Activated CD8-positive, alpha-beta T cell treated with anti-CD3 and anti-CD28 coated beads for 36 hours (primary cell): ENCODE data around the gene EPS15. TPM values are rescaled to one million over a fixed set of nuclear protein-coding genes. Genes with fewer than 3 reads are reported as not detected.
A peak's percentile ranks its signal among the peaks of the same experiment; 100 is the strongest.
"Not testable (repeated sequence)": the region's sequence is repeated elsewhere in the genome, so short reads cannot be mapped to it uniquely, and the experiment has no call there.

Source experiments
- ATAC-seq: fragments of 200-7000 bp; cut with Tn5 transposase; one replicate; pipeline ENCODE4 v1.10.0; 2021; ENCODE audit warnings: mild to moderate bottlenecking, moderate library complexity
- CTCF ChIA-PET: fragments of 350-600 bp; sonication (Branson Sonifier 250); formaldehyde crosslinking; loops from one replicate; lab custom pipeline; 2021; ENCODE audit warnings: antibody characterized with exemption; lab: Charles Lee
- POLR2A ChIA-PET: fragments of 350-600 bp; sonication (Branson Sonifier 250); formaldehyde crosslinking; loops from one replicate; lab custom pipeline; 2021; ENCODE audit warnings: antibody characterized with exemption; lab: Charles Lee
- DNase-seq: peaks from one replicate; pipeline ENCODE4 v3.0.0-alpha.2; 2020
- H3K27ac Mint-ChIP-seq: one replicate; pipeline ENCODE4 v1.8.0; 2021; ENCODE audit warnings: mild to moderate bottlenecking, mixed read lengths
- H3K27me3 Mint-ChIP-seq: one replicate; pipeline ENCODE4 v1.8.0; 2021; ENCODE audit warnings: mixed read lengths
- H3K36me3 Mint-ChIP-seq: one replicate; pipeline ENCODE4 v1.8.0; 2021; ENCODE audit warnings: low read depth, mixed read lengths
- H3K4me1 Mint-ChIP-seq: one replicate; pipeline ENCODE4 v1.8.0; 2021; ENCODE audit warnings: low read depth, mixed read lengths
- H3K4me3 Mint-ChIP-seq: one replicate; pipeline ENCODE4 v1.8.0; 2021; ENCODE audit warnings: mild to moderate bottlenecking, moderate library complexity, mixed read lengths
- H3K9me3 Mint-ChIP-seq: one replicate; pipeline ENCODE4 v1.8.0; 2021; ENCODE audit warnings: mixed read lengths
- intact Hi-C: fragments of 100-400 bp; cut with micrococcal nuclease; formaldehyde crosslinking; loops from one replicate; pipeline ENCODE4 v1.10.0; 2022
- total RNA-seq, 2 experiments: library from RNA; stranded (reverse); gene quantifications; one replicate each; pipeline ENCODE4 v1.2.3, GENCODE V29; 2021
- TF ChIP-seq, protein P1 (sequence below): fragments of 200-600 bp; IDR thresholded peaks from one replicate; pipeline ENCODE4 v1.8.0; 2022; ENCODE audit warnings: antibody characterized with exemption, mild to moderate bottlenecking

The EPS15 gene
- total RNA-seq, 2 experiments from 2014 or later, result 56.6 to 63.6 TPM

DNA sequence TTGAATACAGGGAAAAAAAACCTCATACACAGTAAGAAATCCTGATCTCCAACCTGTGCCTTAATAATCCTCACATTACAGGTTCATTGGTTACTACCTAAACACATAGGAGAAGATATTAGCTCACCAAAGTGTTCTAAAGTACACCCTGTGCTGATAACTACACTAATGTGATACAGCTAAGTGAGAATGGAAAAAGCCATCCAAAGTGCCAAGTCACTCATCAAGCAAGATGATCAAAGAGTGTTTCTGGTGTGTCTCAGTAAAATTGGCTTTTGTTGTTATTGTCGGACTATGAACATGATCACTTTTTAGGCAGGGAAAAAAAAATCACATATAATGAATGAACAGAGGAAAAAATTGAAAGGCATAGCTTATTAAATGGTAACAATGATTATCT, 31.4 kb downstream of the EPS15 start:
- intact Hi-C loops, result no loop called here
- ATAC-seq (no peak), DNase-seq (no peak)
- Mint-ChIP-seq H3K27me3 (no peaks in the 10 kb centered on the region), H3K4me3 (no peak overlapping the region), H3K9me3 (no peaks in the 10 kb centered on the region), H3K27ac (no peak overlapping the region), H3K4me1 (peaks cover 34% of the 10 kb centered on the region), H3K36me3 (peaks cover 9% of the 10 kb centered on the region)
- ChIA-PET CTCF (interaction anchor here (1.1 kb wide), 1 partner anchor 48 kb away, joined by 3 read pairs; no protein-coding TSS in a partner anchor), POLR2A (interaction anchor here (0.9 to 1.6 kb wide), 2 partner anchors 14 to 32 kb away, joined by 3 to 4 read pairs; partner anchors contain the start of gene EPS15)
- TF ChIP-seq, protein P1, sequence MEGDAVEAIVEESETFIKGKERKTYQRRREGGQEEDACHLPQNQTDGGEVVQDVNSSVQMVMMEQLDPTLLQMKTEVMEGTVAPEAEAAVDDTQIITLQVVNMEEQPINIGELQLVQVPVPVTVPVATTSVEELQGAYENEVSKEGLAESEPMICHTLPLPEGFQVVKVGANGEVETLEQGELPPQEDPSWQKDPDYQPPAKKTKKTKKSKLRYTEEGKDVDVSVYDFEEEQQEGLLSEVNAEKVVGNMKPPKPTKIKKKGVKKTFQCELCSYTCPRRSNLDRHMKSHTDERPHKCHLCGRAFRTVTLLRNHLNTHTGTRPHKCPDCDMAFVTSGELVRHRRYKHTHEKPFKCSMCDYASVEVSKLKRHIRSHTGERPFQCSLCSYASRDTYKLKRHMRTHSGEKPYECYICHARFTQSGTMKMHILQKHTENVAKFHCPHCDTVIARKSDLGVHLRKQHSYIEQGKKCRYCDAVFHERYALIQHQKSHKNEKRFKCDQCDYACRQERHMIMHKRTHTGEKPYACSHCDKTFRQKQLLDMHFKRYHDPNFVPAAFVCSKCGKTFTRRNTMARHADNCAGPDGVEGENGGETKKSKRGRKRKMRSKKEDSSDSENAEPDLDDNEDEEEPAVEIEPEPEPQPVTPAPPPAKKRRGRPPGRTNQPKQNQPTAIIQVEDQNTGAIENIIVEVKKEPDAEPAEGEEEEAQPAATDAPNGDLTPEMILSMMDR, result no peak

DNA sequence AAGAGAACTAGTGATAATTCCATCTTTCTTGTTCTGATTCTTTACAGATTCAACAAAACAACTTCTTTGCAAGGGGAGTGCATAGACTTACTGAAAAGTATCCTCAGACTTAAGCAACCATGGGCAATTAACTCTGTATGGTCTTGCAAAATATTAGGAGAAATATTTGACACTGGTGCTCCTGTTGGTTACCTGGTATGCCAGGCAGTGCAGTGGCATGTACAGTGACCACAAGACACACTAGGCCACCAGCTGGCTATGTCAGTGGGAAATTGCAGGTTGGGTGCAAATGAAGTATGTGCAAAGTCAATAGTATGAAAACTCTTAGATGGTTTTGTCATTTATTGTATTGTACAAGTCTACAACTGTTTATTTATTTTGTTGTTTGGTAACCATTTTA, 34.5 kb downstream of the EPS15 start:
- H3K4me1 Mint-ChIP-seq, result peaks cover 13% of the 10 kb centered on the region
- TF ChIP-seq, protein P1, result no peak
- H3K4me3 Mint-ChIP-seq, result no peak overlapping the region
- H3K36me3 Mint-ChIP-seq, result peaks cover 24% of the 10 kb centered on the region
- DNase-seq (no peak), ATAC-seq (no peak)
- H3K27ac Mint-ChIP-seq, result no peak overlapping the region
- H3K9me3 Mint-ChIP-seq, result no peaks in the 10 kb centered on the region
- H3K27me3 Mint-ChIP-seq, result no peaks in the 10 kb centered on the region
- ChIA-PET POLR2A (no interaction called here), CTCF (no interaction called here)
- intact Hi-C loops, result no loop called here

- Mint-ChIP-seq H3K9me3 (peaks cover 3% of the 10 kb centered on the region), H3K4me3 (no peak overlapping the region), H3K4me1 (peaks cover 14% of the 10 kb centered on the region), H3K36me3 (peaks cover 33% of the 10 kb centered on the region), H3K27ac (no peak overlapping the region), H3K27me3 (no peaks in the 10 kb centered on the region)
- TF ChIP-seq, protein P1, result no peak
- no peak for DNase-seq
- no peak for ATAC-seq
- CTCF ChIA-PET, result no interaction called here
- intact Hi-C loops, result no loop called here
- POLR2A ChIA-PET, result no interaction called here
Measured at GRCh38 chr1:51482881-51483280, 36.2 kb downstream of the EPS15 start.

DNA sequence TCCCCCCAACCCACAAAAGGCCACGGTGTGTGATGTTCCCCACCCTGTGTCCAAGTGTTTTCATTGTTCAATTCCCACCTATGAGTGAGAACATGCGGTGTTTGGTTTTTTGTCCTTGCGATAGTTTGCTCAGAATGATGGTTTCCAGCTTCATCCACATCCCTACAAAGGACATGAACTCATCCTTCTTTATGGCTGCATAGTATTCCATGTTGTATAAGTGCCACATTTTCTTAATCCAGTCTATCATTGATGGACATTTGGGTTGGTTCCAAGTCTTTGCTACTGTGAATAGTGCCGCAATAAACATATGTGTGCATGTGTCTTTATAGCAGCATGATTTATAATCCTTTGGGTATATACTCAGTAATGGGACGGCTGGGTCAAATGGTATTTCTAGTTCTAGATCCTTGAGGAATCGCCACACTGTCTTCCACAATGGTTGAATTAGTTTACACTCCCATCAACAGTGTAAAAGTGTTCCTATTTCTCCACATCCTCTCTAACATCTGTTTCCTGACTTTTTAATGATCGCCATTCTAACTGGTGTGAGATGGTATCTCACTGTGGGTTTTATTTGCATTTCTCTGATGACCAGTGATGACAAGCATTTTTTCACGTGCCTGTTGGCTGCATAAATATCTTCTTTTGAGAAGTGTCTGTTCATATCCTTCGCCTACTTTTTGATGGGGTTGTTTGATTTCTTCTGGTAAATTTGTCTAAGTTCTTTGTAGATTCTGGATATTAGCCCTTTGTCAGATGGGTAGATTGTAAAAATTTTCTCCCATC, 44.0 kb downstream of the EPS15 start:
- H3K4me3 Mint-ChIP-seq, ATAC-seq, POLR2A ChIA-PET, DNase-seq, H3K27me3 Mint-ChIP-seq, CTCF ChIA-PET, intact Hi-C loops: not testable (repeated sequence)
- Mint-ChIP-seq H3K4me1 (peaks cover 19% of the 10 kb centered on the region), H3K36me3 (peaks cover 36% of the 10 kb centered on the region), H3K27ac (peak overlapping the region; percentile 43), H3K9me3 (peaks cover 10% of the 10 kb centered on the region)

DNA sequence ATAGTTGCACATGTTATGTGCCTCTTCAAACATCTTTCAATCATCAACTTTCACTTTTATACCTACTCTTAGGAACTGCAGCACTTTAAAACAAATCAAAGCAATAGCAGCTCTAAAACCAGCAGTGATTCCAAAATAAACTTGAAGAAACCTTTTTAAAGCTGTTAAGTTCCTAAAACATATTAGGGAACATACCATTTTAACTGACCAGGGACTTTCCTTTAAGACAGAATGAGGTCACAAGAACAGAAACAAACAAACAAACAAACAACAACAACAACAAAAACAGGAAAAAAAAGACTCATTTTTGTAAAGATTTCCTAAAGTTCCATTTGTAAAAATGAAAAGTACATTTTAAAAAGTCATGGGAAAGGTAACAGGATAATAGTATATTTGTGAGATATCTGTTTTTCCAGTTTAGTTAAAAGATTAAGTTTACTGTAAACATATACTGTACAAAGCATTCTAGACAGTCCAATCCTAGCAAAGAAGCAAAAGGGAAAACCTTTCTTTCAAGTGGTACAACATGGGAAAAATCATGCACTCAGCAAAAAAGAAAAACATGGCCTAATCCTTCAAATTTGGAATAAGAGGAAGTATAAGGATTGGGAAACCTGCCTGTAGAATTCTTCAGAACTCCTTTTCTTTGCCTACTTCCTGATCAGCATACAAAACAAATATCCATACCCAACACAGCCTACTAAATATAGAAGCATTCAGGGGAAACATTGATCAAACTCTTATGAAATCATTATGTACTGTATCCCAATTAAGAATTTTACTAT, 45.5 kb downstream of the EPS15 start:
- TF ChIP-seq, protein P1, result no peak
- Mint-ChIP-seq H3K4me3 (no peak overlapping the region), H3K27ac (no peak overlapping the region), H3K9me3 (peaks cover 7% of the 10 kb centered on the region), H3K27me3 (no peaks in the 10 kb centered on the region), H3K4me1 (peaks cover 15% of the 10 kb centered on the region), H3K36me3 (peaks cover 26% of the 10 kb centered on the region)
- DNase-seq (no peak), ATAC-seq (no peak)
- intact Hi-C loops, result no loop called here
- POLR2A ChIA-PET, result interaction anchor here (0.7 kb wide), 1 partner anchor 14 kb away, joined by 3 read pairs; no protein-coding TSS in a partner anchor
- CTCF ChIA-PET, result no interaction called here
